ACC112 (cell line): Measurements from ENCODE around the gene TXNL1.

Source experiments
- H2AFZ ChIP-seq: fragments of 200-600 bp; sonication (generic); one replicate; pipeline ENCODE4 v1.6.0; 2017; ENCODE audit warnings: antibody characterized with exemption, low read length; ENCODE audit not compliant: unreplicated experiment
- H3K27ac ChIP-seq: fragments of 200-600 bp; sonication (generic); 2 replicates; pipeline ENCODE4 v1.5.1; 2014; ENCODE audit warnings: low read depth, mild to moderate bottlenecking, antibody characterized with exemption, low read length, moderate library complexity
- H3K27me3 ChIP-seq: fragments of 200-600 bp; sonication (generic); 2 replicates; pipeline ENCODE4 v1.6.1; 2014; ENCODE audit warnings: mild to moderate bottlenecking, antibody characterized with exemption, low read length, moderate library complexity, mixed read lengths; ENCODE audit not compliant: insufficient read depth
- H3K36me3 ChIP-seq: fragments of 200-600 bp; sonication (generic); 2 replicates; pipeline ENCODE4 v1.6.1; 2016; ENCODE audit warnings: mild to moderate bottlenecking, antibody characterized with exemption, low read length, moderate library complexity, mixed read lengths; ENCODE audit not compliant: insufficient read depth
- H3K4me1 ChIP-seq: fragments of 200-600 bp; sonication (generic); one replicate; pipeline ENCODE4 v1.6.1; 2016; ENCODE audit warnings: low read length, mixed read lengths; ENCODE audit not compliant: insufficient read depth, unreplicated experiment, control insufficient read depth
- H3K4me3 ChIP-seq: fragments of 200-600 bp; sonication (generic); 2 replicates; pipeline ENCODE4 v1.5.1; 2014; ENCODE audit warnings: mild to moderate bottlenecking, low read depth, low read length
- H3K79me2 ChIP-seq: fragments of 200-600 bp; sonication (generic); one replicate; pipeline ENCODE4 v1.6.0; 2016; ENCODE audit warnings: low read length; ENCODE audit not compliant: control insufficient read depth, unreplicated experiment, insufficient read depth

TXNL1 gene

GRCh38 chr18:56570978-56571377 is 67.4 kb downstream of the TXNL1 start:
- Histone ChIP-seq H3K79me2 (no peaks in the 10 kb centered on the region), H3K27ac (no peak overlapping the region), H3K27me3 (no peaks in the 10 kb centered on the region), H2AFZ (no peak overlapping the region), H3K36me3 (no peaks in the 10 kb centered on the region), H3K4me1 (peaks cover under 1% of the 10 kb centered on the region), H3K4me3 (no peak overlapping the region)

GRCh38 chr18:56569416-56569815 is 69.0 kb downstream of the TXNL1 start:
- Histone ChIP-seq H3K27me3 (no peaks in the 10 kb centered on the region), H2AFZ (no peak overlapping the region), H3K4me3 (no peak overlapping the region), H3K27ac (no peak overlapping the region), H3K36me3 (no peaks in the 10 kb centered on the region), H3K4me1 (peaks cover 15% of the 10 kb centered on the region), H3K79me2 (no peaks in the 10 kb centered on the region)

- Histone ChIP-seq H3K27ac (no peak overlapping the region), H3K4me3 (no peak overlapping the region), H3K79me2 (no peaks in the 10 kb centered on the region), H3K4me1 (peaks cover 15% of the 10 kb centered on the region), H2AFZ (no peak overlapping the region), H3K27me3 (no peaks in the 10 kb centered on the region), H3K36me3 (no peaks in the 10 kb centered on the region)
These were observed 69.4 kb downstream of the TXNL1 start for GRCh38 chr18:56568986-56569385.

GRCh38 chr18:56565551-56566345 is 72.6 kb downstream of the TXNL1 start:
- H3K27ac ChIP-seq = peak overlapping the region; percentile 28; the same call in 1 of the 2 replicates
- no peaks in the 10 kb centered on the region for H3K36me3 ChIP-seq
- H3K4me1 ChIP-seq = peaks cover 15% of the 10 kb centered on the region
- H2AFZ ChIP-seq = no peak overlapping the region
- no peak overlapping the region for H3K4me3 ChIP-seq
- no peaks in the 10 kb centered on the region for H3K79me2 ChIP-seq
- H3K27me3 ChIP-seq = no peaks in the 10 kb centered on the region

GRCh38 chr18:56565046-56565445 is 73.3 kb downstream of the TXNL1 start:
- no peaks in the 10 kb centered on the region for H3K27me3 ChIP-seq
- no peak overlapping the region for H2AFZ ChIP-seq
- no peak overlapping the region for H3K4me3 ChIP-seq
- no peak overlapping the region for H3K27ac ChIP-seq
- H3K79me2 ChIP-seq = no peaks in the 10 kb centered on the region
- peaks cover 15% of the 10 kb centered on the region for H3K4me1 ChIP-seq
- no peaks in the 10 kb centered on the region for H3K36me3 ChIP-seq

GRCh38 chr18:56563568-56563967 is 74.8 kb downstream of the TXNL1 start:
- no peaks in the 10 kb centered on the region for H3K27me3 ChIP-seq
- no peak overlapping the region for H2AFZ ChIP-seq
- no peaks in the 10 kb centered on the region for H3K36me3 ChIP-seq
- no peaks in the 10 kb centered on the region for H3K79me2 ChIP-seq
- H3K4me1 ChIP-seq = peaks cover 15% of the 10 kb centered on the region
- H3K4me3 ChIP-seq = no peak overlapping the region
- H3K27ac ChIP-seq = no peak overlapping the region

GRCh38 chr18:56562479-56562878 is 75.9 kb downstream of the TXNL1 start:
- no peaks in the 10 kb centered on the region for H3K36me3 ChIP-seq
- no peaks in the 10 kb centered on the region for H3K27me3 ChIP-seq
- no peak overlapping the region for H2AFZ ChIP-seq
- no peak overlapping the region for H3K27ac ChIP-seq
- no peak overlapping the region for H3K4me3 ChIP-seq
- peaks cover 15% of the 10 kb centered on the region for H3K4me1 ChIP-seq
- no peaks in the 10 kb centered on the region for H3K79me2 ChIP-seq

- Histone ChIP-seq H3K36me3 (no peaks in the 10 kb centered on the region), H3K4me1 (peaks cover 15% of the 10 kb centered on the region), H3K27me3 (no peaks in the 10 kb centered on the region), H2AFZ (no peak overlapping the region), H3K79me2 (no peaks in the 10 kb centered on the region), H3K4me3 (no peak overlapping the region), H3K27ac (no peak overlapping the region)
These were observed 77.4 kb downstream of the TXNL1 start for GRCh38 chr18:56560992-56561391.

- Histone ChIP-seq H2AFZ (no peak overlapping the region), H3K4me3 (no peak overlapping the region)
These were observed 79.3 kb downstream of the TXNL1 start for GRCh38 chr18:56559044-56559443.

GRCh38 chr18:56556907-56557306 is 81.5 kb downstream of the TXNL1 start:
- no peak overlapping the region for H2AFZ ChIP-seq
- no peaks in the 10 kb centered on the region for H3K27me3 ChIP-seq
- H3K4me1 ChIP-seq = peaks cover 4% of the 10 kb centered on the region
- H3K27ac ChIP-seq = no peak overlapping the region
- H3K36me3 ChIP-seq = no peaks in the 10 kb centered on the region
- no peak overlapping the region for H3K4me3 ChIP-seq
- H3K79me2 ChIP-seq = no peaks in the 10 kb centered on the region

More at GRCh38 chr18:56559044-56559443, 79.3 kb downstream of the TXNL1 start:
- no peaks in the 10 kb centered on the region for H3K27me3 ChIP-seq
- no peak overlapping the region for H3K27ac ChIP-seq
- H3K79me2 ChIP-seq = no peaks in the 10 kb centered on the region
- no peaks in the 10 kb centered on the region for H3K36me3 ChIP-seq
- peaks cover 4% of the 10 kb centered on the region for H3K4me1 ChIP-seq

- Histone ChIP-seq H3K4me1 (peaks cover 4% of the 10 kb centered on the region), H3K27me3 (no peaks in the 10 kb centered on the region), H3K79me2 (no peaks in the 10 kb centered on the region), H3K27ac (no peak overlapping the region), H2AFZ (no peak overlapping the region), H3K4me3 (no peak overlapping the region), H3K36me3 (no peaks in the 10 kb centered on the region)
These were observed 88.3 kb downstream of the TXNL1 start for GRCh38 chr18:56550121-56550520.
